ENCODE data around the gene SNX3. TPM values are rescaled to one million over a fixed set of nuclear protein-coding genes. Genes with fewer than 3 reads are reported as not detected.
"Not testable (repeated sequence)": the region's sequence is repeated elsewhere in the genome, so short reads cannot be mapped to it uniquely, and the experiment has no call there.

SNX3 gene
- total RNA-seq, 4 donors from 2014 or later: 123 to 182 (median 170) TPM

- 85 to 87% methylated on average over 5 of the region's 5 CpGs for WGBS, 2 donors
Observed at GRCh38 chr6:108252055-108252454, 8.8 kb downstream of the SNX3 start.

GRCh38 chr6:108251252-108251651 is 9.6 kb downstream of the SNX3 start:
- peaks cover 0 to 40% (median 1%) of the 10 kb centered on the region in 4 donors for H3K4me1 ChIP-seq
- no peak overlapping the region for H3K4me3 ChIP-seq
- H3K27ac ChIP-seq: no peak overlapping the region
- 89 to 95% methylated on average over 2 of the region's 2 CpGs for WGBS, 2 donors
- no peaks in the 10 kb centered on the region for H3K27me3 ChIP-seq
- no peak for DNase-seq (ENCODE audit: low spot score in 2 of 2)
- no peaks in the 10 kb centered on the region for H3K9me3 ChIP-seq
- peaks cover 0 to 23% (median 0%) of the 10 kb centered on the region in 3 donors for H3K36me3 ChIP-seq
- no peak for TF ChIP-seq CTCF (IDR thresholded peaks at IDR 0.05)
- TF ChIP-seq EP300 (IDR thresholded peaks at IDR 0.05): no peak
- TF ChIP-seq POLR2A (IDR thresholded peaks at IDR 0.05): no peak

More at GRCh38 chr6:108252055-108252454, 8.8 kb downstream of the SNX3 start:
- no peak overlapping the region for H3K27ac ChIP-seq
- H3K4me1 ChIP-seq: peaks cover 0 to 44% (median 1%) of the 10 kb centered on the region in 4 donors
- DNase-seq (ENCODE audit: low spot score in 2 of 2): no peak
- H3K36me3 ChIP-seq: peaks cover 0 to 23% (median 0%) of the 10 kb centered on the region in 3 donors
- no peak for TF ChIP-seq EP300 (IDR thresholded peaks at IDR 0.05)
- TF ChIP-seq CTCF (IDR thresholded peaks at IDR 0.05): no peak
- no peak for TF ChIP-seq POLR2A (IDR thresholded peaks at IDR 0.05)
- H3K9me3 ChIP-seq: no peaks in the 10 kb centered on the region
- no peak overlapping the region for H3K4me3 ChIP-seq
- no peaks in the 10 kb centered on the region for H3K27me3 ChIP-seq

- 72% methylated on average over 2 of the region's 2 CpGs for WGBS, 2 donors
- no peaks in the 10 kb centered on the region for H3K27me3 ChIP-seq
Observed at GRCh38 chr6:108250240-108250866, 10.5 kb downstream of the SNX3 start.

GRCh38 chr6:108247965-108248536 is 12.8 kb downstream of the SNX3 start:
- H3K4me3 ChIP-seq: no peak overlapping the region
- no peaks in the 10 kb centered on the region for H3K27me3 ChIP-seq
- no peak for TF ChIP-seq CTCF (IDR thresholded peaks at IDR 0.05)
- TF ChIP-seq EP300 (IDR thresholded peaks at IDR 0.05): no peak
- no peak for TF ChIP-seq POLR2A (IDR thresholded peaks at IDR 0.05)
- peaks cover 0 to 28% (median 1%) of the 10 kb centered on the region in 4 donors for H3K4me1 ChIP-seq
- DNase-seq (ENCODE audit: low spot score in 2 of 2): no peak
- peaks cover 0 to 21% (median 0%) of the 10 kb centered on the region in 3 donors for H3K36me3 ChIP-seq
- peaks cover 0 to 3% (median 0%) of the 10 kb centered on the region in 4 donors for H3K9me3 ChIP-seq
- H3K27ac ChIP-seq: no peak overlapping the region
- 93 to 95% methylated on average over 1 of the region's 1 CpG for whole genome bisulfite sequencing, 2 donors

More at GRCh38 chr6:108250240-108250866, 10.5 kb downstream of the SNX3 start:
- Histone ChIP-seq H3K4me3 (no peak overlapping the region), H3K27ac (no peak overlapping the region), H3K4me1 (peaks cover 0 to 38% (median 1%) of the 10 kb centered on the region in 4 donors), H3K36me3 (peaks cover 0 to 22% (median 0%) of the 10 kb centered on the region in 3 donors), H3K9me3 (no peaks in the 10 kb centered on the region)
- no peak for DNase-seq (ENCODE audit: low spot score in 2 of 2)
- TF ChIP-seq CTCF (IDR thresholded peaks at IDR 0.05) (no peak), EP300 (IDR thresholded peaks at IDR 0.05) (no peak)

- H3K27me3 ChIP-seq; DNase-seq (ENCODE audit: low spot score in 2 of 2); H3K4me3 ChIP-seq; H3K27ac ChIP-seq: not testable (repeated sequence)
- peaks cover 0 to 41% (median 0%) of the 10 kb centered on the region in 3 donors for H3K36me3 ChIP-seq
- 97% methylated on average over 7 of the region's 7 CpGs for WGBS, 2 donors
- H3K9me3 ChIP-seq: peaks cover 0 to 15% (median 0%) of the 10 kb centered on the region in 4 donors
- peaks cover 0 to 13% (median 0%) of the 10 kb centered on the region in 4 donors for H3K4me1 ChIP-seq
Observed at GRCh38 chr6:108245095-108245494, 15.7 kb downstream of the SNX3 start.

All from tibial nerve (tissue), 4 donors.